ENCODE results near the gene PKP3. TPM values are rescaled to one million over a fixed set of nuclear protein-coding genes. Genes with fewer than 3 reads are reported as not detected.

Gene PKP3
- total and polyA plus RNA-seq, 9 of the 15 experiments (the other 6 are each of a cell fraction or from before 2014, with no cell fraction given) = 0.11 to 110 (median 30.7) TPM

DNA sequence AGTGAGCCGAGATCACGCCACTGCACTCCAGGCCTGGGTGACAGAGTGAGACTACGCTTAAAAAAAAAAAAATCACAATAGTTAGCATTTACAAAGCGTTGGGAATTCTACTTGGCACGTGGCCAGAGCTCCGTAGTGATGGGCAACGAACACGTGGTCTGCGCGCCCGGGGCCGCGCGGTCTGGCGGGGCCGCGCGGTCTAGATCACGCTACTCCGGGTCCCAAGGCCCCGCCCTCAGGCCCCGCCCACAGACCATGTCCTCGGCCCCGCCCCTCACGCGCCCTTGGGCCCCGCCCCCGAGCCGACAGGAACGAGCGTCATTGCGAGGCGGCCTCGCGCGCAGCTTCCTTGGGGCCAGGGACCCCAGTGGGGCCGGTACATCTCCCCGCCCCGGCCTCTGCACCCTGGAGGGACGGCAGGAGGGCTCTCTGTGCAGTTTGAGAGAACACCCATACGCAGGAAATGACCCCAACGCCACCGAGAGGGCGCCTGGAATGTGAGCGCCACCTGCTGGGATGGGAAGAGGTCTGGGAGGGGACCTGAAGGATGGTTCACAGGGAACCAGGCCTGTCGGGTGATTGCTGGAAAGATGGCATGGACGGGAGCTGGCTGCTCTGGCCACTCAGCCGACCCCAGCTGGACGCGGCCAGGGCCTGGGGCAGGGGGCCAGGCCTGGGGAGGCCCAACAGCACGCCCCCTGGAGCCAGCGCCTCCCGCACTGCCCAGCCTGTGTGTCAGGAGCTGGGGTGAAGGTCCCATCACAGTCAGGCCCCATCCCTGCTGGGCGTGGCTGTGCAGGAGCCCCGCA is 54.1 kb downstream of the PKP3 start (continued):
- TF ChIP-seq ZNF407 (IDR thresholded peaks at IDR 0.05; ENCODE audit: low read depth) (no peak), ZNF668 (CRISPR knock-in tag; IDR thresholded peaks at IDR 0.05) (no peak), YY1 (IDR thresholded peaks at IDR 0.05; ENCODE audit: borderline replicate concordance in 1 of 3, control insufficient read depth in 1 of 3, extremely low read depth in 1 of 3, insufficient read depth in 3 of 3, insufficient read length in 1 of 3, insufficient replicate concordance in 2 of 3, low read depth in 1 of 3, low read length in 2 of 3) (peak in 2 of 3 experiments; percentile 23 to 46), ZFX (CRISPR knock-in tag; IDR thresholded peaks at IDR 0.05) (peak; percentile 88)

Measured in K562 (cell line).